Endothelial cell of umbilical vein (primary cell): ENCODE measurements around the gene AP1B1. TPM values are rescaled to one million over a fixed set of nuclear protein-coding genes. Genes with fewer than 3 reads are reported as not detected.

Experiments
- BruUV-seq: library from RNA; stranded (reverse); fragments of 400-500 nt; replicated peaks from 2 replicates; lab custom pipeline; 2021; lab: Mats Ljungman, UMichigan
- CTCF ChIA-PET: fragments of 300-600, 350-600 bp; sonication (Branson Sonifier 250); formaldehyde crosslinking; loops from one replicate; lab custom pipeline; 2021; ENCODE audit warnings: antibody characterized with exemption, inconsistent platforms; lab: Charles Lee
- POLR2A ChIA-PET: fragments of 300-600, 350-600 bp; sonication (Branson Sonifier 250); formaldehyde crosslinking; loops from one replicate; lab custom pipeline; 2021; ENCODE audit warnings: antibody characterized with exemption, inconsistent platforms; lab: Charles Lee
- DNase-seq: peaks from one replicate; pipeline ENCODE4 v3.0.0-alpha.2; 2011; ENCODE audit warnings: low read depth, low spot score
- FAIRE-seq: peaks from 2 replicates; lab custom pipeline; 2011; peaks lifted over from hg19 to GRCh38; lab: Jason Lieb, UNC
- H2AFZ ChIP-seq: 2 replicates; pipeline ENCODE4 v1.6.0; 2012; ENCODE audit warnings: low read depth, low read length, control low read depth, inconsistent platforms
- H3K27ac ChIP-seq: 2 replicates; pipeline ENCODE4 v1.5.1; 2011; ENCODE audit warnings: low read depth, mild to moderate bottlenecking, control low read depth, low read length, moderate library complexity; ENCODE audit not compliant: insufficient read depth
- H3K27me3 ChIP-seq, 2 experiments: 2 replicates each; pipeline versions ENCODE4 v1.6.0 to v1.6.1; 2011; ENCODE audit warnings: low read length in 2 of 2, mixed read lengths in 1 of 2; ENCODE audit not compliant: control insufficient read depth in 2 of 2, insufficient read depth in 2 of 2
- H3K36me3 ChIP-seq, 2 experiments: 2 replicates in 1 of 2; 3 replicates in 1 of 2; pipeline ENCODE4 v1.5.1; 2011; ENCODE audit warnings: low read length in 2 of 2, mild to moderate bottlenecking in 1 of 2, moderate library complexity in 1 of 2; ENCODE audit not compliant: control insufficient read depth in 2 of 2, insufficient read depth in 2 of 2; ENCODE audit errors: extremely low read depth in 1 of 2
- H3K4me1 ChIP-seq: 3 replicates; pipeline ENCODE4 v1.5.1; 2011; ENCODE audit warnings: mild to moderate bottlenecking, low read length; ENCODE audit not compliant: control insufficient read depth, insufficient read depth; ENCODE audit errors: extremely low read depth
- H3K4me2 ChIP-seq: 2 replicates; pipeline ENCODE4 v1.6.1; 2011; ENCODE audit warnings: low read length, control low read depth, mixed read lengths; ENCODE audit not compliant: insufficient read depth
- H3K4me3 ChIP-seq, 3 experiments: fragments of 200-600 bp in 1 of 3; sonication (generic), shearing (Covaris generic) in 1 of 3; replicated peaks in 1 of 3; 2 replicates each; pipeline ENCODE4 v1.5.1; 2011 to 2016; ENCODE audit warnings: control low read depth in 3 of 3, low read length in 3 of 3, mild to moderate bottlenecking in 2 of 3, inconsistent platforms in 1 of 3, low read depth in 1 of 3, moderate library complexity in 1 of 3; ENCODE audit not compliant: insufficient read depth in 1 of 3
- H3K79me2 ChIP-seq: 2 replicates; pipeline ENCODE4 v1.6.0; 2012; ENCODE audit warnings: low read length, inconsistent platforms; ENCODE audit not compliant: control insufficient read depth, insufficient read depth
- H3K9ac ChIP-seq: replicated peaks from 2 replicates; pipeline ENCODE3; 2011; ENCODE audit warnings: low read length, control low read depth; ENCODE audit not compliant: insufficient read depth; ENCODE audit errors: extremely low read depth
- H3K9me1 ChIP-seq: replicated peaks from 3 replicates; pipeline ENCODE4 v1.6.0; 2011; ENCODE audit warnings: mild to moderate bottlenecking, low read length; ENCODE audit not compliant: control insufficient read depth, insufficient read depth; ENCODE audit errors: extremely low read depth
- H3K9me3 ChIP-seq: replicated peaks from 2 replicates; pipeline ENCODE4 v1.5.1; 2012; ENCODE audit warnings: low read length, inconsistent platforms; ENCODE audit not compliant: control insufficient read depth, insufficient read depth
- H4K20me1 ChIP-seq: replicated peaks from 2 replicates; pipeline ENCODE3; 2011; ENCODE audit warnings: mild to moderate bottlenecking, low read length; ENCODE audit not compliant: control insufficient read depth, insufficient read depth; ENCODE audit errors: extremely low read depth
- CTCF ChIP-seq, 2 donors: IDR thresholded peaks; 1 replicate in 1 of 2; 2 replicates in 1 of 2; pipeline ENCODE4 v1.5.1; 2011; ENCODE audit warnings: low read length in 2 of 2, mild to moderate bottlenecking in 2 of 2, moderate library complexity in 2 of 2, control low read depth in 1 of 2, inconsistent platforms in 1 of 2, low read depth in 1 of 2; ENCODE audit not compliant: insufficient read depth in 1 of 2; ENCODE audit errors: extremely low read depth in 1 of 2
- EZH2 ChIP-seq: IDR thresholded peaks from 2 replicates; pipeline ENCODE4 v1.6.1; 2012; ENCODE audit warnings: borderline replicate concordance, low read depth, mild to moderate bottlenecking, moderate library complexity, low read length, inconsistent platforms; ENCODE audit not compliant: severe bottlenecking
- FOS ChIP-seq: IDR thresholded peaks from 2 replicates; pipeline ENCODE4 v1.6.1; 2011; ENCODE audit warnings: mild to moderate bottlenecking, low read length, moderate library complexity, borderline replicate concordance; ENCODE audit not compliant: insufficient read depth
- GATA2 ChIP-seq: IDR thresholded peaks from 2 replicates; pipeline ENCODE4 v1.7.0; 2011; ENCODE audit warnings: low read depth, mild to moderate bottlenecking, moderate library complexity, mixed read lengths, low read length; ENCODE audit not compliant: insufficient read length, insufficient read depth
- JUN ChIP-seq: IDR thresholded peaks from 2 replicates; pipeline ENCODE4 v1.6.1; 2011; ENCODE audit warnings: borderline replicate concordance, low read depth; ENCODE audit not compliant: insufficient read length, insufficient read depth
- MAX ChIP-seq: IDR thresholded peaks from 2 replicates; pipeline ENCODE4 v1.6.1; 2011; ENCODE audit not compliant: insufficient read depth, insufficient read length
- MYC ChIP-seq: IDR thresholded peaks from one replicate; pipeline ENCODE4 v1.6.1; 2011; ENCODE audit warnings: mild to moderate bottlenecking, low read depth, low read length
- POLR2A ChIP-seq: IDR thresholded peaks from 2 replicates; pipeline ENCODE4 v1.6.1; 2012; ENCODE audit warnings: low read depth, mild to moderate bottlenecking, control low read depth, low read length
- POLR2AphosphoS5 ChIP-seq: IDR thresholded peaks from 2 replicates; pipeline ENCODE4 v1.6.1; 2012; ENCODE audit warnings: low read depth, mild to moderate bottlenecking, control low read depth, low read length, moderate library complexity; ENCODE audit not compliant: insufficient read depth
- dilution Hi-C: fragments of 300-500 bp; cut with MboI; formaldehyde crosslinking; loops from one replicate; pipeline ENCODE4 v1.15.0; 2019; ENCODE audit warnings: low sequenced_read_pairs; ENCODE audit not compliant: extremely low pct_ligation_motif_present
- intact Hi-C: fragments of 100-400 bp; cut with micrococcal nuclease; formaldehyde crosslinking; loops from one replicate; pipeline ENCODE4 v1.10.0; 2022
- polyA plus RNA-seq, 4 experiments: library from polyadenylated mRNA; depleted of rRNA in 3 of 4; stranded (reverse) in 3 of 4; unstranded in 1 of 4; fragments of >200 nt; gene quantifications; 2 replicates each; pipeline versions ENCODE4 v1.2.1 to v1.2.3, GENCODE V29; 2011 to 2012; ENCODE audit warnings: missing spikeins in 1 of 4
- total RNA-seq: library from RNA; stranded (reverse); gene quantifications from 2 replicates; pipeline ENCODE4 v1.2.3, GENCODE V29; 2021

The AP1B1 gene
- total and polyA plus RNA-seq, 2 donors (not counting 3 experiments of a cell fraction or from before 2014, with no cell fraction given): 107 to 131 TPM

DNA sequence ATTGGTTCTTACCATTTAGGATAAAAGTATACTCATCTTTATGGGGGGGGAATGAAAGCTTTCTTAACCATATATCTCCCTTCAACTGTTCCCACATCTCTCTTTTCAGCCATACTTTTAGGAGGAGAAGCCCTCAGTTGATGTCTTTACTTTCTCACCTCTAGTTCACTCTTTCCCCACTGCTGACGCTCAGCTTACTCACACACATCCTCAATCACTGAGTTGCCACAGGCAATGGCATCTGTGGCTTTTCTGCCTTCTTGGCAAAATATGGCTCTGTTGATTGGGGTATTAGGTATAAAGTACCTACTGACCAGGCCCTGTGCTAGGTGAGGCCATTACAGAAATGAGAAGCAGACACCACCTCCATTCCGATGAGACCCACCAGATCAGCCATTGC is 12.2 kb upstream of the AP1B1 start:
- FAIRE-seq (no peak), DNase-seq (no peak)
- ChIA-PET POLR2A (no interaction called here), CTCF (no interaction called here)
- H3K27ac ChIP-seq: no peak overlapping the region
- BruUV-seq: no TSS peak
- H3K9ac ChIP-seq: no peak overlapping the region
- H3K36me3 ChIP-seq: no peaks in the 10 kb centered on the region
- H3K4me2 ChIP-seq: no peak overlapping the region
- no peak overlapping the region for H2AFZ ChIP-seq
- H3K9me1 ChIP-seq: no peaks in the 10 kb centered on the region
- no peaks in the 10 kb centered on the region for H3K79me2 ChIP-seq
- no peaks in the 10 kb centered on the region for H3K9me3 ChIP-seq
- TF ChIP-seq EZH2 (no peak), JUN (no peak), CTCF (IDR thresholded peaks at IDR 0.05; ENCODE audit: extremely low read depth in 1 of 2, insufficient read depth in 1 of 2, low read depth in 1 of 2, low read length in 2 of 2) (no peak), FOS (no peak), GATA2 (no peak), POLR2AphosphoS5 (no peak), MAX (no peak), MYC (no peak), POLR2A (no peak)
- dilution Hi-C loops: no loop called here
- intact Hi-C loops: no loop called here
- no peak overlapping the region for H3K4me3 ChIP-seq
- H3K4me1 ChIP-seq: no peaks in the 10 kb centered on the region
- H4K20me1 ChIP-seq: no peaks in the 10 kb centered on the region
- H3K27me3 ChIP-seq: peaks cover 4 to 9% of the 10 kb centered on the region in 2 experiments
